Adipose tissue (tissue), 3 donors: ENCODE results near the gene GON4L. TPM values are rescaled to one million over a fixed set of nuclear protein-coding genes. Genes with fewer than 3 reads are reported as not detected.
A peak's percentile ranks its signal among the peaks of the same experiment; 100 is the strongest.

Experiments
- H3K27ac ChIP-seq: one replicate; pipeline ENCODE4 v1.5.1; 2013; ENCODE audit warnings: low read depth, low read length
- WGBS, 3 donors: extraction: QIAGEN DNeasy Blood & Tissue Kit; methylation state at CpG; one replicate each; pipeline ENCODE4 v1.1.7; 2013; 5-methylcytosine and 5-hydroxymethylcytosine counted together
- polyA plus RNA-seq, 3 donors: library from polyadenylated mRNA; stranded (reverse); fragments of 200-250 nt; gene quantifications; one replicate each; pipeline ENCODE4 v1.2.3, GENCODE V29; 2013
- donor health status: healthy with polysubstance abuse.
- donor health status: Bipolar disorder and iron deficiency.
- donor health status: healthy.

Gene GON4L
- polyA plus RNA-seq, 3 donors = 9.7 to 27.4 (median 15.2) TPM

DNA sequence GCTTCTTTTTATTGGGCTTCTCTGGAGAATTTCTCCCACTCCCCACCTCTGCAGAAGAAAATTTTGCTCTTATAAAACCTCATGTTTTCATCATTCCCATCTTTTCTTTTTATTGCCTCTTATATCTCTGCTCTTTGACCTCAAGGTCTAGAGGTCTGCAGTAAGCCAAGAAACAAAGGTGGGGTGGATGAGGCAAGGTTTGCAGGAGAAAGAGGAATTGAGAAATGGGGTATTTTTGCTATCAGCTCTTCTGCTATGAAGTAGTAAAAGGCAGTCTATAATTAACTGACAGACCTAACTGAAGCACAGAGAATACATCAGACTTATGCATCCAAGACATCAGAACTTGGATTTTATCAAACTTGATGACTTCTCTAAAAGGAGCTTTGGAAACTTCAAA is 25.2 kb upstream of the GON4L start:
- H3K27ac ChIP-seq = no peak overlapping the region

DNA sequence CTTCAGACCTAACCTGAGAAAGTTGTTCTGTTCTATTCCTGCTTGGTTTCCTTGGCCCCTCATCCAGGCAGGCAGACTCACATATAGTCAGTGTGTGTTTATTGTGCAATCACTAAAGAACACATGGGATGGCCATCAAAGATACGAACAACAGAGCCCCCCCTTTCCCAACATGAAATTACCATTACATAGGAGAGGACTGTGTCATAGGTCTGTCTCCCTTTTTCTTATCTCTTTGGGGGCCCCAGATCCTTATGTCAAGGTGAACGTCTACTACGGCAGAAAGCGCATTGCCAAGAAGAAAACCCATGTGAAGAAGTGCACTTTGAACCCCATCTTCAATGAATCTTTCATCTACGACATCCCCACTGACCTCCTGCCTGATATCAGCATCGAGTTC is 23.9 kb upstream of the GON4L start:
- H3K27ac ChIP-seq = no peak overlapping the region
- 71 to 90% (median 85%) methylated on average over 6 of the region's 6 CpGs for WGBS, 3 donors

DNA sequence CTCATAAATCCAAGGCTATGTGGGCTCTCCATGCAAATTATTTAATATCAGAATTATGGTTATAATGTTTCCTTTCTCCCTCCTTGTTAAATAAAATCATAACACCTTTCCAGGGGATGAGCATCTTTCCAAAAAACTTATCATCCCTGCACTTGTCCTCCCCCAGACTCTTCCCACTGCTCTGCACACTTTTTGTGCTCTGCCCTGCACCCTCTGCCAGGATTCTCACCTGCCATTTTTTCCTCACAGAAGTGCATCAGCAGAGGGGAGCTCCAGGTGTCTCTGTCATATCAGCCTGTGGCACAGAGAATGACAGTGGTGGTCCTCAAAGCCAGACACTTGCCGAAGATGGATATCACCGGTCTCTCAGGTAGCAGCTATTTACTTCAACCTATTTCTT is 23.2 kb upstream of the GON4L start:
- no peak overlapping the region for H3K27ac ChIP-seq
- 92 to 95% (median 94%) methylated on average over 2 of the region's 2 CpGs for WGBS, 3 donors

DNA sequence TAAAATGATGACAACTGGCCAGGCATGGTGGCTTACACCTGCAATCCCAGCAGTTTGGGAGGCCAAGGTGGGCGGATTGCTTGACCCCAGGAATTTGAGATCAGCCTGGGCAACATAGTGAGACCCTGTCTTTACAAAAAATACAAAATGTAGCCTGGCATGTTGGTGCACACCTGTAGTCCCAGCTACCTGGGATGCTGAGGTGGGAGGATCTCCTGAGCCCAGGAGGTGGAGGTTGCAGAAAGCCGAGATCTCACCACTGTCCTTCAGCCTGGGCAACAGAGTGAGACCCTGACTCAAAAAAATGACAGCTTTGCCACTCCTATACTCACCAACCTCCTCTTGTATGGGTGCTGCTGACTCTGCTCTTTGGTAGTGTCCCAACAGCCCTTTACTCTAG is 20.9 kb upstream of the GON4L start:
- WGBS, 3 donors = 90 to 99% (median 93%) methylated on average over 2 of the region's 2 CpGs

DNA sequence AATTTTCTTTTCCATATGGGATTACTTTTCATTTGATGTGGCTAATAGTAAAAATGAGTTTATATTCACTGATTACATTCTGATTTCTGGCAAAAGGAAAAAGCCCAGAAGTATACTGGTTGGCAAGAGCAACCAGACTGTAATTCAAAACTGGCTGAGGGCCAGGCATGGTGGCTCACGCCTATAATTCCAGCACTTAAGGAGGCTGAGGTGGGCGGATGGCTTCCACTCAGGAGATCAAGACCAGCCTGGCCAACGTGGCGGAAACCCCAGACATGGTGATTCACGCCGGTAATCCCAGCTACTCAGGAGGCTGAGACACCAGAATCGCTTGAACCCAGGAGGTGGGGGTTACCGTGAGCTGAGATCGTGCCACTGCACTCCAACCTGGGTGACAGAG is 16.8 kb upstream of the GON4L start:
- H3K27ac ChIP-seq = no peak overlapping the region
- WGBS, 3 donors = 71 to 80% (median 73%) methylated on average over 9 of the region's 9 CpGs

More for the DNA sequence above, 20.9 kb upstream of the GON4L start:
- H3K27ac ChIP-seq = no peak overlapping the region

DNA sequence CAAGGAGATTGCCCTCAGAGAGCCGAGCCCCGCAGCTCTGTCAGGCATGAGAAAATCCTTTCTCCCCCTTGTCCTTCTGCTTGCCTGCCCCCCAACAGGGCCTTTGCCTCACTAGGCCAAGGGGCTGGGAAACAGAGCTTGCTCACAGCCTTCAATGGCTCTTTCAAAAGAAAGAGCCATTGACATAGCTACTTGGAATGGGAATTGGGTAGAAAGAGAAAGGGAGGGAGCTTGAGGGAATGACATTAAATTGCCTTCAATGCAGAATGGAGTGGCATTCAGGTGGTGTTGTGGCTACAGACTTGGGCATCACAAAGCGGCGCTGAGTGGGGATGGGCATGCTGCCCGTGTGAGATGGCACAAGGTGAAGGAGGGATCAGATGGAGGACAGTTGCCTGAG is 15.5 kb upstream of the GON4L start:
- WGBS, 3 donors = 93 to 98% (median 95%) methylated on average over 5 of the region's 5 CpGs
- no peak overlapping the region for H3K27ac ChIP-seq

DNA sequence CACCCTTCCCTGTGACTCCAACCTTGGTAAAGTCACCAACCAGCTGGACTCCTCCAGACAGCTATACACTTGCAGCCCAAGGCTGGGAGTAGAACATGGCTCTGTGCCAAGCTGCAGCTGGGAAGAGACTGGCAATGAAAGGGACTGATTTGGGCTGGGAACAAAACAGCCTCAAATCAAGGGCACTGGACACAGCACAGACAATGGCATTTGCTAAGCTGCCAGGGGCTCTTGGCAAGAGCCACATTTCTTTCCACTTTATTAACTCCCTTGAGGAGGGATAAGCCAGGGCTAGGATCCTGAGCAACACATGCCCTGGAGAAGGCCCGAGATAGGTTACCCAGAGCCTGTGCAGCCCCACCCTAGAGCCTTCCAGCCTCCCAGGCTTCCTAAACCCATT is 14.4 kb upstream of the GON4L start:
- WGBS, 3 donors = 41 to 55% (median 54%) methylated on average over 1 of the region's 1 CpG
- H3K27ac ChIP-seq = no peak overlapping the region

DNA sequence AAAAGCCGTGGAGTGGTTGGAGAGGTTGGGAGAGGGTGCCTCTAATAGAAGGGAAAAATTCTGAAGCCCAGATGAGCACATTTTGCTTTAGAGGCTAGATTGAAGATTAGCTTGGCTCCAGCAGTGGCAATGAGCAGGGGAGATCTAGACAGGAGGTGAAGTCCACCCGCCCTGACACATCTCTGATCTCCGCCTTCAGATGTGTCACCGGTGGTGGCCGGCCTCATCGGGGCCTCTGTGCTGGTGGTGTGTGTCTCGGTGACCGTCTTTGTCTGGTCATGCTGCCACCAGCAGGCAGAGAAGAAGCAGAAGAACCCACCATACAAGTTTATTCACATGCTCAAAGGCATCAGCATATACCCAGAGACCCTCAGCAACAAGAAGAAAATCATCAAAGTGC is 10.8 kb upstream of the GON4L start:
- 92 to 96% (median 95%) methylated on average over 8 of the region's 8 CpGs for WGBS, 3 donors
- H3K27ac ChIP-seq = no peak overlapping the region

DNA sequence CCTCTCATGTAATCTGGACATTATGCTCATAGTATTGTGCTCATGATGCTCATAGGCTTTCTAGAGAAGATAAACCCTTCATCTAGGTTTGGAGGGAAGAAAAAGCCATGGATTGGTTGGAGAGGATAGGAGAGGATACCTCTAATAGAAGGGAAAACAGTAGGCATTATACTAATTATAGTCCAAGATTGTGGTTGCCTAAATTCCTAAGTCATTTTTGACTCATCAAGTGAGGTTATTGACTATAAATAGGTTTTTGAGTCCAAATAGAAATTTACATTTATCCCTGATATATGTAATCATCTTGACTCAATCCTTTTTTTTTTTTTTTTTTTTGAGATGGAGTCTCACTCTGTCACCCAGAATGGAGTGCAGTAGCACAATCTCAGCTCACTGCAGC is 7.4 kb upstream of the GON4L start:
- H3K27ac ChIP-seq = no peak overlapping the region

DNA sequence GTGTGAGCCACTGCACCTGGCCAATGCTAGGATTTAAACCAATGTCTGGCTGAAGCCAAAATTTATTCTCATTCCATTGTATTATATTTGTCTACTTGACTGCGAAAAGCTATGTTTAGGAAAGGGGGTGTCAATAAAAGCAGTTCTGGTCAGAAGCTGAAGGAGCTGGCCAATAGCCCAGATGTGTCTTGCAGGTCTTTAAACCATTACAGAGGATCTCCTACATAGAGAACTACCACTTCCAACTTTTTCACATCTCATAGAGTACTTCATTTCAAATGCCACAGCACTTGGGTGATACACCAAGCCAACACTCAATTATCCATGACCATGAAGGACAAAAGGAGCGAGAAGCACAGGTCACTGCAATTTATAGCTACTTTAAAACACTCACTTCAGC is 4.9 kb upstream of the GON4L start:
- 87 to 99% (median 97%) methylated on average over 2 of the region's 2 CpGs for WGBS, 3 donors
- H3K27ac ChIP-seq = no peak overlapping the region

DNA sequence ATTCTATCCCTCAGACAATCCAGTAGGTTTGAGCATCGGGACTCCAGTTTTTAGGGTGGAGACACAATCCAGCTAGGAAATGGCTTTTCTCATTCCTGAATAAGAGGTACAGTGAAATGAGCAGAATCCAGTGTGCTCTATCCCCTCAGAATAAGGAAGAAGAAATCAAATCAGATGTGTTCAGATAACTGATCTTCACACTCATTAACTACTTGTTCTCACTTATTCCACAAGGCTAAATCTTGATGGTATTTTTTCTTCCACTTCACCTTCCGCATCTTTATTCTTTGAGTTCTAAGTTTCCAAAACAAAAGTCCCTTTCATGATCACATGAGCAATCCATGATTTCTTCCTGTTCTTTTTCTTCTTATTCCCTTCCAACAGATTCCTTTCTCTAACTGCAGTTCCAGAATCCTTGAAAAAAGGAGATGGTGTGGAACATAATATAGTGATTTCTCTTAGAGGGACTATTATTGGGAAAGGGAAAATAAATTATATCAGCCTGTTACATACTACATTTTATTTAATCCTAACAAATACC is 4.0 kb upstream of the GON4L start:
- WGBS, 3 donors = 63 to 80% (median 70%) methylated on average over 2 of the region's 2 CpGs

DNA sequence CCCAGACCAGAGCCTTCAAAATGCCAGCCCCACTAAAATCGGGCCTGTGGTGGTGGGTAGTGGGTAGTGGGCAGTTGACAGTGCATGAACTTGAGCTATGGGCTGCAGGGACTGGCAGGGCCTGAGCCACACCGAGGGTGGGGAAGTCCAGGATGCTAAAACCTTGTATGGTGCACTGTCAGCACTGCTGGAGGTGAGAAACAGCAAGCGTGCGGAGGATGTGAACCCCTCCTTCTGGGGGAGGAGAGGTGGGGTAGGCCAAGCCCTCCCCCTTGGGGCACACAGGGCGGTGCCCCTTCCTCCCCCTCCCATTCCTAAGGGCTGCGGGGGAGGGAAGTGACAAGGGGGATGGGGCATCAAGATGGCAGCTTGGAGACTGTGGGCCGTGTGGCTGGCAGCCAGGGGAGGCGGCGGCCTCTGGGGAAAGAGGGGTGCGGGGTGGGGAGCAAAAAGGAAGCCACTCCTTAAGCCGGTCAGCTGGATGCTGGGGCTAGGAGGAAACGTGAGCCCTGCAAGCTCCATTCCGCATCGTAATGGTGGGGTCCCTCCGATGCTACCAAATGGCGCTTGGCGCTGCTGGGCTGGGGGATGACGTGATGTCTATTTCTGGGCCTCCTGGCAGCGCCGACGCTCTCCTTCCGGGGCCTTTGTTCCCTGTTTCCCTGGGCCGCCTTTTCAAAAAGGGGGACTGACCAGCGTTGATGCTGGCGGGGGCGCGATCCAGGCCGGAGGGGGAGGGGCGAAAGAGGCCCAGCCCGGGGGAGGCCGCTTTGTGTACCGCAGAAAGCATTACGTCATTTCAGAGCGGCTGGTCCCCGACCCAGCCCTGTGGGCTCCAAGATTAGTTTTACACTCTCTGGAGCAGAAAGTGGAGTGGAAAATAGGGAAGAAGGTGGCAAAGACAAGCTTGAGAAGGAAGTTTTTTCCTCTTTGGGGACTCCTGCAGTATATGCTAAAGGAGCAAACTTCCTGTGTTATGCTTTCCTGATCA is 3.2 kb upstream of the GON4L start:
- 1 to 3% (median 2%) methylated on average over 34 to 35 of the region's 35 CpGs for WGBS, 3 donors
- H3K27ac ChIP-seq = peak overlapping the region; percentile 2

More for the DNA sequence above, 4.0 kb upstream of the GON4L start:
- peak overlapping the region; percentile 2 for H3K27ac ChIP-seq

DNA sequence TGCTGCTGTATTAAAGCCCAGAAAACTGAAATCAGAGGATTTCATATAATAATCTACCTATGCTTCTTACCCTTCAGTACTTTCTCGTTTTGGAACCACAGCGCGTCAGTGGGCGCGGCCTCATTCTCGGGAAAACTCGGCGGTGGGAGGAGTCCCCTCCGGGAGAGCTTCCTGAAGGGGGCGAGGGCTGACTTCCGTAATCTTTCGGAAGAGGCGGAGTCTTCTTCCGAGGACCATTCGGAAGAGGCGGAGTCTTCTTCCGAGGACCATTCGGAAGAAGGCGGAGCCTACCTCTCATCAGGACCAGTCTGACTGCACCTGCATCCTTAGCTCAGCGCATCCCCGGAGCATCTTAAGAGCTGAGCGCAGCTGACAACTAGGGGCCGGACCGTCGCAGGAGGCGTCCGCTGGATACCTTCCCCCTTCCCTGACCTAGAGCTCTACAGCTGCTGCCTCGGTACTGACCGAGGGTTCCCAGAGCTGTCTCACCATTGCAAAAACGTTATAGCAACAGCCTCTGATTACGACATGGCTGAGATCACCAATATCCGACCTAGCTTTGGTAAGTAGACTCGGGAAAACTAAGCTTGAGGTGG is 2.3 kb upstream of the GON4L start, which contains the start of gene SYT11:
Gene SYT11, plus strand, starts transcription at position 334 of the 596 bp plus-strand sequence. Its CDS starts 195 bp downstream, at position 529.
- WGBS, 3 donors = 0 to 1% (median 0%) methylated on average over 32 to 33 of the region's 33 CpGs

DNA sequence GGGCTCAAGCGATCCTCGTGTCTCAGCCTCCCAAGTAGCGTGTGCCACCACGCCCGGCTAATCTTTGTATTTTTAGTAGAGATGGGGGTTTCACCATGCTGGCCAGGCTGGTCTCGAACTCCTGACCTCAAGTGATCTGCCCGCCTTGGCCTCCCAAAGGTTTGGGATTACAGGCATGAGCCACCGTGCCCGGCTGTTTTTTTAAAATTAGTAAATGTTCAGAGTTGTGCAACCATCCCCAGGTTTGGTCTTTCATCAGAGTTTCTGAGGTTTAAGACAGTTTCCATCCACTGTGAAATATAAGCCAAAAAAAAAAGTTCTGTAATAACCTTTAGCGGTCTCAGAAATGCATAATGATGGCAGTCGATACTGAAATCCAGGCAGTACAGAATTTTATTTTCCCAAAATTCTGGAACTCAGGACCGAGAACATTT is 1.8 kb upstream of the GON4L start:
- WGBS, 3 donors = 40 to 54% (median 42%) methylated on average over 12 of the region's 12 CpGs
- H3K27ac ChIP-seq = no peak overlapping the region

More for the DNA sequence above, 2.3 kb upstream of the GON4L start, which contains the start of gene SYT11:
- peak within 1 kb of the TSS; percentile 2 for H3K27ac ChIP-seq

DNA sequence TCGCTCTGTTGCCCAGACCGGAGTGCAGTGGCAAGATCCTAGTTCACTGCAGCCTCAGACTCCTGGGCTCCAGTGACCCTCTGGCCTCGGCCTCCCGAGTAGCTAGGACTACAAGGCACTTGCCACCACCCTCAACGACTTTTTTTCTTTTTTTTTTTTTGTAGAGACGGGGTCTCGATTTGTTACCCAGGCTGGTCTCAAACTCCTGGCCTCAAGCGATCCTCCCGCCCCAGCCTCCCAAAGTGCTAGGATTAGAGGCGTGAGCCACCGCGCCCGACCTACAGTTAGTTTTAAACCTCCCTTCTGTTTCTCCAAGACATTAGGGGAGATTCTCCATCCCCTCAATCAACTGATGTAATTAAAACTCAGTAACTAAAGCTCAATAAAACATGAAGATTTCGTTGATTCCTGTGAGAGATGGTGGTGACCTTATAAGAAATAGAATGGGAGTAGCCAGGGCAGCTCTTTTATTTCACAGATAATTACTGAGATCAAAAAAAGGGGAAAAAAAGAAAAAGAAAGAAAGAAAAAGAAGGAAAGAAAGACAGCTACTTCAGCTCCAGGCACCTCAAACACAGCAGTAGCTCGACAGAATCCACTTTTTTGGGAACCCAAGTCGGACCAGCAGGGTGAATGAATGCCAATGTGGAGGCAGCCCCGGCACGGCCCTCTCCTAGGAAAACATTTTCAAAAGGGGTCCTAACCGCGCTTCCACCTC is 598 bp downstream of the GON4L start:
- WGBS, 3 donors = 46 to 55% (median 53%) methylated on average over 20 of the region's 20 CpGs
- no peak overlapping the region for H3K27ac ChIP-seq

DNA sequence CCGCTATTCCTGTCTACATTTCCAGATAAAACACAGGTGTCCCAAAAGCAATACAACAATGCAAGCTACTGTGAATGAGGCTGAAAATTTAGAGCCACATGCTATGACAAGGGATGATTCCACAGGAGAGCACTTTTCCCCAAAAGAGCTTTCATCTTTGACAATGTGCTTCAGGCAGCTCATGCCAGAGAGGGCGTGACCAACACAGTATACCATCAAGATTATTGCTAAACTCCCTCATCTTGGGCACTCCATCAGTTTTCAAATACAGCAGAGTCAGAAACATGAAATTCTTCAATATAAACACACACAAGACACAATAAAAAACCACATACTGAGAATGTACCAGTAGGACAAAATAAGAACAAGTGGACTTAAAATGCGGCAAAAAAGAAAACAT is 6.7 kb downstream of the GON4L start:
- H3K27ac ChIP-seq = no peak overlapping the region
- 79 to 88% (median 83%) methylated on average over 3 of the region's 3 CpGs for WGBS, 3 donors

DNA sequence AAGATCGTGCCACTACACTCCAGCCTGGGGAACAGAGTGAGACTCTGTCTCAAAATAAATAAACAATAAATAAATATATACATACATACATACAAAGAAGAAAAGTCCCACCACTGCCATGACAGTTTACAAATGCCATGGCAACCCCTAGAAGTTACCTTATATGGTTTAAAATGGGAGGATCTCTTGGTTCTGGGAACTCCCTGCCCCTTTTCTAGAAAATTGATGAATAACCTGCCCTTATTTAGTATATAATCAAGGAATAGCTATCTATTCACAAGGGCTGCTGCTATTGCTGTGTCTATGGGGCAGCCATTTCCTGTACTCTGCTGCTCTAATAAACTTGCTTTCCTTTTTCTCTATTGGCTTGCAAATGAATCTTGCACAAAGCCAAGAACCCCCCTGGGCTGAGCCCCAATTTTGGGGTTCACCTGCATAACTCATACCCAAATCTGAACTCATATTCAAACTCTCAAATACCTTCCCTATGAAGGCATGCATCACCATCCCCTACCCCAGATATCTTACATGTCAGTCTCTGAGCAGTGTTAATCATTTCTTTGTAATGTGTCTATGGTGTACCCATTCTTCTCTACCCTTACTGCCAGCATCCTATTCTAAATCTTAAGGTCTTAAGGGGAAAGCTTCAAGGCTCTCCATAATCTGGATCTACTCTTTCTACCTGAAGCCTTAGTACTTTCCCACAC is 9.0 kb downstream of the GON4L start:
- WGBS, 3 donors = 94 to 100% (median 95%) methylated on average over 1 of the region's 1 CpG
- H3K27ac ChIP-seq = no peak overlapping the region

DNA sequence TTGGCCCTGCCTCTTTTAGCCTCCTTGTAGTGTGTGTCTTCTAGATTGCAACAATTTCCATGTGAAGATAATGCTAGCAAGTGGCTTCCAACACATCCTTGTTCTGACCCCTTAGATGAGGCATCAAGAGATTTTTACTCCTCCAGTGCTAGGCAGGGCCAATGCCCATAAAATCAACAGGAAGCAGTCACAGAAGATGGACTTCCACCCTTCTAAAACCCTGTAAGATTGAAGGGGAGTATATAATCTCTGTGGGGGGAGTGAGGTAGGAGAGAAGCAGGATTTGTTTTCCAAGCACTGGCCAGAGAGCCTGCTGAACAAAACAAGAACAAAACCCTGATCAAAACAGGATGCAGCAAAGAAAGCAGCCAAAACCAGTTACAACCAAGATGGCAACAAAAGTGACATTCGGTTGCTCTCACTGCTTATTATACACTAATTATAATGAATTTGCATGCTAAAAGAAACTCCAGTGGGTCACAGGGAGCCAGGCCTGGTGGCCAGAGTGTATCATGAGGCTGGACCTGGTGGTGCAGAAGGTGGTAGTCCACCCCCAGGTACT is 12.1 kb downstream of the GON4L start:
- no peak overlapping the region for H3K27ac ChIP-seq
- 77 to 80% (median 77%) methylated on average over 1 of the region's 1 CpG for WGBS, 3 donors
